GDM1 (cell line): ENCODE results near the gene KCNA3.

Experiments used
- DNase-seq: peaks from one replicate; lab custom pipeline; 2025; lab: John Stamatoyannopoulos, UW

Gene KCNA3

DNA sequence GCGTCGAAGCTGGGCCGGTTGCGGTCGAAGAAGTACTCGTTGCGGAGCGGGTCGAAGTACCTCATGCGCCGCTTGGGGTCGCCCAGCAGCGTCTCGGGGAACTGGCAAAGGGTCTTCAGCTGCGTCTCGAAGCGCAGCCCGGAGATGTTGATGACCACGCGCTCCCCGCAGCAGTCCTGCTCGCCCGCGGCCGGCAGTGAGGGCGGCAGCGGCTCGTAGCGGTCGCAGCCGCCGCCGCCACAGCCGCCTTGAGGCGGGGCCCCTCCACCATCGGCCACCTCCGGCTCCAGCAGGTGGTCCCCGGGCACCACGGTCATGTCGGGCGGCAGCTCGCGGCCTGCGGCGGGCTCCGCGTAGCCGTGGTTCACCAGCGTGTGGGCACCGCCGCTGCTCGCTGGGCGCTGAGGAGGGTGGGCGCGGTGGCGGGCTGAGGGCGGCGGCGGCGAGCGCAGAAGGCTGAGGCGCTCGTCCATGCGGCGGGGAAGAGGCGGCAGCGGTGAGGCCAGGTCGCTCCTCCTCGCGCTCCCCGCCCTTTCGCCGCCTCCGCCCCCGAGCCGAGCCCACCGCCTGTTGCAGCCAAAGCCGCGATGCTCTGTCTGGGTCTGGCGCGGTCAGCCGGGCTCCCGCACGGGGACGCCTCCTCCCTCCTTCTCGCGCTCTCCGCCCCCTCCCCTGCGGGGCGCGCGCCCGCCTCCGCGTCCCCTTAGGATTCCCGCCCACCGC, at the start of gene KCNA3:
KCNA3 (minus strand) TSS at position 604 of the 723 bp plus-strand sequence; CDS start at position 473, 131 bp downstream.
- DNase-seq: no peak

DNA sequence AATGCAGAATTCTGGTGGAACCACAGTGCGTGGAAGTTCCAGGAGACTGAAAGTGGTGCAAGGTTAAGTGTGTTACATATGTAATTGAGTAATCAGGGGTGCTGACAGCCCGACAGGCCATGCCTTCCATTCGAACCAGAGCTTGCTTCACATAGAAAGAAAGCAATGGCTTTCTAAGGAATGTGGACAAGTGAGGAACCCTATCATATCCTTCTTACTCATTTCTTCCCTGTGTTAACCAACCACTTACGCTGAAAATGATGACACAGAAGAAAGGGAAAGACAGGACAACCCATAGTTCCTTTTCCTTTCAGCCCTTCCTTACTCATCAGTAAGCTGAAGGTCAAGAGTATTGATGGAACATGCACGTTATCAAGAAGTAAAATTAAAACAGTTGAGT, 48.1 kb upstream of the KCNA3 start:
- no peak for DNase-seq

DNA sequence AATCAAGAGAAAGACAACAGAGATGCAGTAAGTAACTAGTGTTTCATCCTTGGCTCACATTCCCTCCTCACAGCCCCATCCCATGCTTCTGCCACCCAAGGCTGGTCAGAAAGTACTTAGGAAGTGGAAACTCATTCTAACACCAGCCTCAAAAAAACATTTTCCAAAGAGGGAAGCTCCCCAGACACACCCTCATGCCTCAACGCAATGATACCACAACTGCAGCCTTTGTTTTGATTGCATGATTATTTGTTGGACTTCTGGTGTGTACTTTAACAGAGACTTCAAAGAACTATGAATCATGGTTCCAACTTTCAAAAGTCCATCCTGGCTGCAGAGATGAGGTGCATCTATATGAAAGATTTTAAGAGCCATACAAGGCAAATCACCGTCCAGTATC, 45.2 kb upstream of the KCNA3 start:
- no peak for DNase-seq

DNA sequence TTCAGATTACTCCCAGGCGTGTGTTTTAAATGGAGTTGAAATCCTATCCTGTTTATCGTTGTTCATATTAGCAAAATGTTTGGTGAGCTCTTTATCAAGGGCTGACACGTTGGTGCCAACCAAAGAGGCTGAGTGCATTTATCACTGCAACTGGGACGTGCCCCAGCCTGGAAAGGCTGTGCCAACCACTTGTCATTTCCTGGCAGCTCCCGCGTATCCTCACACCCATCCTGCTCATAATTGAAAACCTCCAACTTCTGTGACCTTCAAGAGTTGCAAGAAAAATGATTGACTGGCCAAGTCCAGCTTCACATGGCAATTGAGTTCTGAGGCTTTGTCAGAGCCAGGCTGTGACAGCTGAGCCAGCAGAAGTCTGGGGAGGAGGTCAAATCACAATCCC, 43.7 kb upstream of the KCNA3 start:
- no peak for DNase-seq

DNA sequence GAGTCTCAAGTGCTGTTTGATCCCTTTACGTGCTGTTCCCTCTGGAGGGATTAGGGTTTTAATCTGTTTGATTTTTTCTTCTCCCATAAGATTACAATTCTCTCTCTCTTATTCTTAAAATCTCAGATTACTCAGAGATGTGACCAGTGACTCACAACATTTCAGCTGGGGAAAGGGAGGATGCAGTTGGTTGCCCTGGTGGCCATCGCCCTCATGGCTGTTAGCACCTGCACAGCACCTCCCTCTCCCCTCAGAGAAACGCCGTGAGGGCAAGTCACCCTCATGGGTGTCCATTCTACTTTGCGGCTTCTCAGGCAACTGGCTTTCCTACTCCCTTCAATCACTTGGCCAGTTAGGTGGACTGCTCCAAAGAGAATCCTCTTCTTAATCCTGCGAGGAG, 42.4 kb upstream of the KCNA3 start:
- DNase-seq: no peak

DNA sequence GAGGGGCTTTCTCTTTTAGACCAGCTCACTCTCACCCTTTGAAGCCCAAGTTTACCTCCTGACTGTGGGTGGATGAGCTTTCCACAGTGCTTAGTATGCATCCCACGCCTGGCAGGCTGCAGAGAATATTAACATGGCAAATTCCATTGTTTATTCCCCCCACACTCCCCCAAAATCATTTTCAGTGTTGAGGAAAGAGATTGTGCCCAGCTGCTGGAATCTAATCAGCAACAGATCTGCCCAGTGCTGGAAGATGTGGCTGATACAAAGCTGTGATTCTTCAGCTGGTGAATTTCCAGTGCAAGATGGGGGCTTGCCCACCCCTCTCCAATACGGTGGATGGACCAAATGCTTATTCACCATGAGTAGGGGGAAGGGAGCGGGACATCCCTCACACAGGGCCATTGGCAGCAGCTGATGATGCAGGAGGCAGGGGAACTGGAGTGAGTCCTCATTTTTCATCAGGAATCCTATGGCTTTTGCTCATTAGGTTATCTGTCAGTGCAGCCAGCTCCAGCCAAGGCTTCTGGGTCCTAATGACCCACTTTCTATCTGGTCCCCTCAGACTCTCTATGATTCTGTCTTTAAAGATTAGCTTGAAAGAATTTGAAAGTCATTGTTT, 39.7 kb upstream of the KCNA3 start:
- no peak for DNase-seq

DNA sequence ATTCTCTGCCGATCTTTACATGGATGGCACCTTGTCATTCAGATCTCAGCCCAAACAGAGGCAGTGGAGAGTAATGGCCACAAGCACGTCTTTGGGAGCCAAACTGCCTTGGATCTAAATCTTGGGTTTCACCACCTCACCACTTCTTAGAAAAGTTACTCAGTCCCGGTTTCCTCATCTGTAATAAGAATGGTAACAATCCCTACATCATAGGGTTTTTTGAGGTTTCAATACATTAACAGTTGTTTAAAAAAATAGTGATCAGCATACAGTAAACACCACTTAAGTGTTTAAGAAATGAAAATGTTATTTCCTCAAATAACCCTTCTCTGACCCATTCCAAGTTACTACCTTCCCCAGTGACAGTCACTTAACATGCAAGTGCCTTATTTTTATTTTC, 38.5 kb upstream of the KCNA3 start:
- no peak for DNase-seq

DNA sequence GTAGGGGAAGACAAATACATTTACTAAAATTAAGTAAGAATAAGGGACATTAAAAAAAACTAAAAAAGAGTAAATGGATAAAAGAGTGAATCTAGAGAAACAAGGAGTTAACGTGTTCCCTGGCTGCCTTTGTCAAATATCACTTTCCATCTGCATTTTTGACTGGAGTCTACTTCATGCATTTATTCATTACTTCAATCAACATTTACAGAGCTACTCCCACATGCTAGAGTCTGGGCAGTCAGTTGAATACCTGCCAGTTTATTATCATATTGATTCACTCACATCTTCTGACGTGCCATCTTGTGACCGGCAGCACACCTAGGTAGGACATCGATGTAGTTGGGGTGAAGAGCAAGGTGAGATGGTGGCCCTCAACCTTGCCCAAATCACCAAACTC, 35.6 kb upstream of the KCNA3 start:
- no peak for DNase-seq

DNA sequence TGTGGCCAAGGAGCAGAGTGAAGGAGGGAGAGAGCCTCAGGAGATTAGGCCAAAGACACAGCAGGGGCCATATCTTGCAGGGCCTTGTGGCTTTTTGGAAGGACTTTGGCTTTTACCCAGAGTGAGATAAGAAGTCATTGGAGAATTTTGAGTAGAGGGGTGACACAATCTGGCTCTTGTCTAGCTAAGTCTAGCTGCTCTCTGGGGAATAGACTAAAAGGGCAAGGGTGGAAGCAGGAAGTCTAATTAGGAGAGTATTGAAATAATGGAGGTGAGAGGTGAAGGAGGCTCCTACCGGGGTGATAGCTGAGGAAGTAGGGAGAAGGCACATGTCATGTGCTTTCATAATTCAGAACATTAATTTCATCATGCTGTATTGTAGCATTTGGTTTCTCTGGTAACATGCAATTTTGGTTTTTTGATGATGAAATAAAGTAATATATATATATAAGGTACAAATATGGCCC, 34.3 kb upstream of the KCNA3 start:
- no peak for DNase-seq

DNA sequence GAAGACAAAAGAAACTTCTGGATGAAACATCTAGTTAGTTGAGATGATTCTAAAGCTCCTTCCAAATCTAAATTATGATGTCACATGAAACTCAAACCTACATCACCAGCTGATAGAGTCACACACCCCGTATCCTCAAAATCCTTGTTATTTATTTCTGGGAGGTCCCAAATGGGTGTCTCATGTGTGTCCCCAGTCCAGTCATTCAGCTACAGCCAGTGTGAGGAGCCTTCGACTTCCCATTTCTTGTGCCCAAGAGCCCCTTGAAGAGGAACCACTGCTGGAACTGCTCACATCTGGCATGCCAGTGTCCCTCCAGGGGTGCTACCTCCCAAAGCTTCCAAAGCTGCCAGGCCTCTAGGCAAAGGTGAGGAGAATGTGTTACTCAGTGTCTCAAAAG, 32.5 kb upstream of the KCNA3 start:
- DNase-seq: no peak

DNA sequence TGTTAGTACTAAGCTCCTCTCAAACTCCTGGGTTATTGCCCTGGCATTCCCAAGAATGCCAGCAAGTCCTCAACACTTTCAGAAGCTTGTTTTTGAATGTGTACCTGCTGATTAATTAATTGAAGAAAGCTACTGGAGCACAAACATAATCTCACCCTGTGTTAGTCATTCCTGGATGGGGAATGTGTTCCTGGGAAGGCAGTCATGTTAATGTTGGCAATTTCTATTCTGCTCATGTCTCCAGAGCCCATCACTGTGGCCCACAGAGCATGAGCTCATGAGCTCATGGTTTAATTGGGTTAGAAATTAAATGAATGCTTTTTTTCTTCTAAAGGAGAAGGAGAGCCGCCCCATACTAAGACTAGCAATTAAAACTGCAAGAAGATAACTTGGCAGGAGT, 31.9 kb upstream of the KCNA3 start:
- DNase-seq: no peak

DNA sequence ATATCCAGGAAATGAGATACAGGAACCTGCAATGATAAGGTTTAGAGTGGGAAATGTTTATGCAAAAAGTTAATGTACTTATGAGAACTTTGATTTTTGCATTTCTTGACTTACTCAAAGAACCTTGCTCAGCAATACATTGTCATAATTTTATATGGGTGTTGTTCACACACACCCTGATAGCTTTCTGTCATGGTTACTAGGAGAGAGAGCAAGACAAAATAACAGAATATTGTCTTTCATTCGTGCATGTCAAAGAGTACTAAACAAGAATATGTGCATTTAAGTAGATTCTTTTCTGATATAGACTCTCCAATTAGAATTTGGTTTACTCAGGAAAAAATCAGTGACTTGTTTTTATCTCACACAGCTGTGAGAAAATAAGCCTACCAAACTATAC, 27.5 kb upstream of the KCNA3 start:
- DNase-seq: no peak

DNA sequence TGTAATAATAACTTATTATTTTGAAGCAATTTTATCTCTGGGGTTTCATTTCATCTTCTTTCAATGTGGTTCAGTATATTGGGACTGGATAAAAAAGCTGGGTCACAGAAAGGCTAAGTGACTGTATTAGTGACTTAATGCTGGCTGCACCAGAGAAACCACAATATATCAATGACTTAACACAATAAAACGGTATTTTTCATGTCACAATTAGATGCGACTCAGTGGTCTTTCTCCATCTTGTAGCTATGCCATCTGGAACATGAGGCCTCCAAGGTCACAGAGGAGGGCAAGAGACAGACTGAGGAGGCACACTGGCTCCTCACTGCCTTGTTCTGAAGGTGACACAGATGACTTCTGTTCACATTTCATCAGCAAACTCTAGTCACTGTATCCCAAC, 26.0 kb upstream of the KCNA3 start:
- DNase-seq: no peak

DNA sequence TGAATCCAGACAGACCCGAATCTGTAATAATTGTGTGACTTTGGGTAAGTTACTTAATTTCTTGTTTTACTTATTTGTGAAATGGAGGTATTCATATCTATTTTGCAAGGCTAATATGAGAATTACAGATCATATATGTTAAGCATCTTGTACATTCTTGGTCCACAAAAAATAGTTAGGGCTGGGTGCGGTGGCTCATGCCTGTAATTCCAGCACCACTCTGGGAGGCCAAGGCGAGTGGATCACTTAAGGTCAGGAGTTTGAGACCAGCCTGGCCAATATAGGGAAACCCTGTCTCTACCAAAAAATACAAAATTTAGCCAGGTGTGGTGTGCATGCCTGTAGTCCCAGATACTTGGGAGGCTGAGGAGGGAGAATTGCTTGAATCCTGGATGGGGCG, 22.9 kb upstream of the KCNA3 start:
- no peak for DNase-seq

DNA sequence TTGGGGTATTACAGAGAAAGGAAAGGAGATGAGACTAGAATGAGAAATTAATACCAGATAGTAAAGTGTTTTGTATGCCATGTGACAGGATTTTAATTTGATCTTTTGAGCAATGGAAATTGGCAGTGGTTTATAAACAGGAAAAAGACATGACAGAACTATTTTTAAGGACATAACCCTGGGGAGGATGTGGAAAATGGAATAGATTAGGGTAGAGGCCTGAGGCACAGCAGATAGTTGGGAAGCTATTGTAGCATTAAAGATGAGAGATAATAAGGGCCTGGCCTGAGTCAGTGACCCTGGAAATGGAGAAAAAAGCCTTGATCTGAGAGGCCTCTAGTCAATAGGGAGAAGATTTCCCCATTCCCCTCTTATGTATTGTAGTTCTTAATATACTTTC, 22.1 kb upstream of the KCNA3 start:
- no peak for DNase-seq

DNA sequence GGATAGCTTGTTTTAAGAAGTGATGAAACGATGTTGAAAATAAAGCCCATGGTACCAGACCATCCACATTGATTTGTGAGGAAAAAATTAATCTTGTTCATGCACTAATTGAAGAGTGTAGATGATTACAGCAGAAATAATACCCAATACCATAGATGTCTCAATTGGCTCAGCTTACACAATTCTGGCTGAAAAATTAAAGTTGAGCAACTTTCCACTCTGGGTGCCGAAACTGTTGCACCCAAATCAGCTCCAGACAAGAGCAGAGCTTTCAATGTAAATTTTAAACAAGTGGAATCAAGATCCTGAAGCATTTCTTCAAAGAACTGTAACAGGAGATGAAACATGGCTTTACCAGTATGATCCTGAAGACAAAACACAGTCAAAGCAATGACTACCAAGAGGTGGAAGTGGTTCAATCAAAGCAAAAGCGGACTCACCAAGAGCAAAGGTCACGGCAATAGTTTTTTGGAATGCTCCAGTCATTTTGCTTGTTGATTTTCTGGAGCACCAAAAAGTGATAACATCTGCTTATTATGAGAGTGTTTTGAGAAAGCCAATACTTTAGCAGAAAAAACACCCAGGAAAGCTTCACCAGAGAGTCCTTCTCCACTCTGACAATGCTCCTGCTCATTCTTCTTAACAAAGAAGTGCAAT, 16.1 kb upstream of the KCNA3 start:
- no peak for DNase-seq

DNA sequence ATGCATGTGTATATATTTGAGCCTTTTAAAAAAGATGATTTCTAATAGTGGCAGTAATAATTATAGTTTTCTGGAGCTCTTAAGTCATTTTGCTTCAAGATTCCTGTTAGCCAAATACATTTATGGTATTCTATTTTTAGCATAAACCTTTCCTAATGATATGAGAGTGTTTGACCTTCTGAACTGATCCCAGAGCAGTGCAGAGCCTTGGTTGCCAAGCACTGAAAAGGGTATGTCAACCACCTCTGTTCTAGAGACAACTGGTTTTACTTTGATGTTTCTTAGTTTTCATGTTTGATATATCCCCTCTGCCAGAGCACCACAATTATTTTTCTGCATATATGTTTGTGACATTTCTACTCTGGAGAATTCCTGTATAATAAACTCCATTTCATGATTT, 15.1 kb upstream of the KCNA3 start:
- DNase-seq: no peak

DNA sequence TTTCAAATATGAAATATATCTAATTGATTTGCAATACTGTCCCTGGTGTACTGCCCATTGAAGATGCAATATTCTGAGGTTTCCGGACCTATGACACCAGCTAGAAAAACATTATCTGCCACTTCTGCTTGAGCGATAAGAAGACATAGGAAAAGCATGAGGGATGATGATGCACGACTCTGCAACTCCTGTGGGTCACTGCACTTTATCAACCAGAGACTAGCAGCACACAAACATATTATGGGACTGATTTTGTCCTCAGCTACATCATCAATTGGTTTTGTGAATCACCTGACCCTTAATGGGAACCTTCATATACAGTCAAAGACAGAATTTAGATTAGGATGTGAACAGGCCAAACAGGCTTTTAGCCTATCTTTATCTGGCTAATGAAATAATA, 13.8 kb upstream of the KCNA3 start:
- no peak for DNase-seq

DNA sequence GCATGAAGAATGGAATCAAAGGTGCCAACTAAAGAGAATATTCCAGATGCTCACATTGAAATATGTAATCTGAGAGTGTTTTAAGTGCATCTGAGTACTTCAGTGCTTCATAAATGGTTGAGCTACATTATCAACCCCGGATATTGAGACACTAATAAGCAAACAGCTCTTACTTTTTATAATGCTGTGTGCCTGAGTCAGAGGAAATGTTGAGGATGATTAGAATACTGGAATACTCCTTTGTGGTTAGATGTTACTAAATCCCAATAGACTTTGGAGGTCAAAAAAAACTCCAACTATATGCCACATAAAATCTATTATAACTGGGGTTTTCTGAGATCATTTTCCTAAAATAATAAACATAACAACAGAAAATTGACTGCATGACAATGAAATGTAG, 12.5 kb upstream of the KCNA3 start:
- DNase-seq: no peak

DNA sequence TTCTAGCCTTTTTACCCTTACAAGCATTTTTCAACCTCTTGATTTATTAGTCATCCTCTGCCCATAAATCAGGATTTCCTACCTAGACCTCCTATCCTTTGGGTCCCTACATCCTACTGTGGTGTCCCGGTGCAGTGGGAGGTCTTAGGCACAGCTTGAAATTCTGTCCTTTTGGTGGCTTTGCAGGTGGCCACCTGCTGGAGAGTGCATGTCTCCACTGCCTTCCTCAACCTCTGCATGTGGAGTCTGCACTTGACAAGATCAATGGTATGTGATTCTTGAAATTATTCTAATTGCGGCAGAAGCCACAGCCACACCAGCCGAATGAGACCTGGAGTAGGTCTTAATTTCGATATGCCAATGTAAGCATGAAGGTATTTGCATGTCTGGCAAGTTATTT, 11.4 kb upstream of the KCNA3 start:
- no peak for DNase-seq

DNA sequence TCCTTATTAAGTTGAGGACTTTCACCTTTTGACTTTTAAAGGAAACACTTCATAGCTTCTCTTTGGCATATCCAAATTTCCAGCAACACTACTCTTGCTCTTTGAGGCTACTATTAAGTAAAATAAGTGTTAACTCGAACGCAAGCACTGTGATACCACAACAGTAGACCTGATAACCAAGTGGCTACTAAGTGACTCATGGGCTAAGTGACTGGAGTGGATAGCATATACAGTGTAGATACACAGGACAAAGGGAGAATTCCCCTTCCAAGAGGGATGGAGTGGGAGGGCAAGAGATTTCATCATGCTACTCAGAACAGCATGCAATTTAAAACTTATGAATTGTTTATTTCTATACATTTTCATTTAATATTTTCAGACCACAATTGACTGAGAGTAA, 9.8 kb upstream of the KCNA3 start:
- no peak for DNase-seq

DNA sequence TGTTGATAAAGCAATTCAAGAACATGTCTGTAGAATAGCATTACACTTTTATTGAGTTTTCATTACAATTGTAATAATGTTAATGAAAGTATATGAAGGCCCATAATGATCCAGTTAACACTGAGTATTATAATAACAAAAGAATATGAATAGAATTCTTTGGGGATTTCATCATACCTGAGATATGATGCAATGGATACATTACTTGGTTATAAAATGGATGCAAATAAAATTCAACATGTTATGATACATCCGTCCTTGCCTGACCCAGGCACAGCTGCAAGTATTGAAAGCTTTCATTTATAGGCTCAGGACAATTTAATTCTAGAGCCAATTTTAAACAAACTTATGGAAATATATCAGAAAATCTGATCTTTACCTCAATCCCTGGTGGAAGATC, 8.2 kb upstream of the KCNA3 start:
- DNase-seq: no peak

DNA sequence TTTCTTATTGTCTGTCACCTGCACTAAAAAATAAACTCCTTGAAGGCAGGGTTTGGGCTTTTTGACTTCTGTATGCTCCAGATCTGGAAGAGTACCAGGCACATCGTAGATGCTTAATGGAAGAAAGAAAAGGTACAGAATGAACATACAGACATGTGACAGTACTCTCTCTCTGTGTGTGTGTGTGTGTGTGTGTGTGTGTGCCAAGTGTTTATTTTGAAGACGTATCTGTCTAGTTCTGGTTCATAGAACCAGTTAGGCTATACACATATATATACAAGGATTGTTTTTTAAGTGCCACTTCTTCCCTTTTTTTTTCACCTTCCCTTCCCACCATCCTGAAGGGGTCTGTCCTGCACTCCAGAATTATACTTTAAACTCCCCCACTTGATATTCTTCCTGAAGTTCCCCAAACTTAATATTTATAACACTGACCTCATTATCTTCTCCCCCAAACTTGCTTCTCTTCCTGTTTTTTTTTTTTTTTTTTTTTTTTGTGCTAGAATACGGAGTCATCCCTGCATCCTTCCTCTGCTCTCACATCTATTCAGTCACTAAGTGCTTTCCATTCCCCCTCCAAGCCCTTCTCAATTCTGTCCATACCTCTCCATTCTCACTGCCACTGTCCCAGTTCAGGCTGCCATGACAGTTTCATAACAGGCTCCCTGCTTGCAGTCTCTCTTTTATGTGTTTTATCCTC, 5.4 kb upstream of the KCNA3 start:
- DNase-seq: no peak
